ENCODE results near the gene ULBP1.
"Not testable (repeated sequence)": the region's sequence is repeated elsewhere in the genome, so short reads cannot be mapped to it uniquely, and the experiment has no call there.

The ULBP1 gene

DNA sequence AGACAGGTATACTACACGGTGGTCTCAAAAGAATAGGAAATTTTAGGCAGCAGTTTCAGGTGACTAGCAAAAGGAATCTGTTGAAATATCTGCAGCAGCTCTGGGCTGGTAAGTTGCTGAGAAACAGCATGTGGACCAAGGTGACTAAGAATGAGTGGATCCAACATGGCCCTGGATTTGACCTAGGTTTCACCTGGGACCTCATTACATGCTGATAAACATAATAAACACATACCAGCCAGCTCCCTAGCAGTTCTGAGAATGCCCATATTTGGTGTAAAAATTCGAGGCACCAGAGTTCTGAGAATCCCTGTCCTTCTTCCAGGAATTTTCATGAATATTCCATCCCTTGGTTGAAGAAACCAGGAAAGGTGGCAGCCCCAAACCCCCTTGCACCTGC is 10.4 kb upstream of the ULBP1 start:
- DNase-seq (ENCODE audit: low spot score) = not testable (repeated sequence)

DNA sequence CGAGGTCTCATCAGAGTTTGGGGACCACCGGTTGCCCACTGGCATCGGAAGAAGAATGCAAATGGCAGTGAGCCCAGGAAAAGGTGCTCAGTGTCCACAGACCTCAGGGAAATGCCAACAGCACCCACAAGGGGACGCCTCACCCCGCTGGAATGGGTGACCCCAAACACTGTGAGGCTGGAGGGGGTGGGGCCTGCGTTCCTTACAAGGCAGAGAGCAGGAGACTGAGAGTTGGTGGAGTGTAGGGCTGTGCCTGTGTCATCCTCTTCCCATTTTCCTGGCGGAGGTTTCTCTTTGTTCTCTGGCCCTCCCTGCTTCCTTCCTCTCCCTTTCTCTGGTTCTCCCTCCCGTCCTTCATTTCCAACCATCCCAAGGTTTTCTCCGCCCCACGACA is 9.8 kb upstream of the ULBP1 start:
- DNase-seq (ENCODE audit: low spot score) = not testable (repeated sequence)

DNA sequence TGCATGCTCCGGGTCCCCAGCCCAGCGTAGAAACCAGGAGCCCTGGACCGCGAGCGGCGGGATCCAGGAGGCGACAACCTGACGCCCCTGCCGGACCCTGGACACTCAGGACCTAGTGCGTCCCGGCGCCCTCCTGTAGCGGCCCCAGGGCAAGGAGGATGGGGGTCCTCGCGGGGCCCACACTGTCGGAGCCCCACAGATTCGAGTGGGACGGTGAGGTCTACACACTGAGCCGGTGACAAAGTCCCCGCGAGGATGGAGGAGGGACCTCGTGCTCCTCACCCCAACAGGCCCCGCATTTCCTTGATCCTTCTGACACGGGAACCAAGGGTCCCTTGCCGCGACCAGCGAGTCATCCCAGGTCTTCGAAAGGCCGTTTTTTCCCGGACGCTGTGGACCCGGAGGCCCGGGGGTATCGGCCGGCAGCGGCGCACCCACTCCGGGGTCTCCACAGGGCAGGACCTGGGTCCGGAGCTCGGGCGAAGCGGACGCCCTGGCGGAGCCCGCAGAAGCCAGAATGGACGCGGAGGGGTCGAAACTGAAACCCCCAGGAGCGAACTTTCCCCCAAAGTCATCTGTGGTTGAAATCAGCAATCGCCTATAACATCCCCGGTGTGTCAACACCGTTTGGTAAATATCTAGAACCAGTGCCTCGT is 9.3 kb upstream of the ULBP1 start:
- not testable (repeated sequence) for DNase-seq (ENCODE audit: low spot score)

DNA sequence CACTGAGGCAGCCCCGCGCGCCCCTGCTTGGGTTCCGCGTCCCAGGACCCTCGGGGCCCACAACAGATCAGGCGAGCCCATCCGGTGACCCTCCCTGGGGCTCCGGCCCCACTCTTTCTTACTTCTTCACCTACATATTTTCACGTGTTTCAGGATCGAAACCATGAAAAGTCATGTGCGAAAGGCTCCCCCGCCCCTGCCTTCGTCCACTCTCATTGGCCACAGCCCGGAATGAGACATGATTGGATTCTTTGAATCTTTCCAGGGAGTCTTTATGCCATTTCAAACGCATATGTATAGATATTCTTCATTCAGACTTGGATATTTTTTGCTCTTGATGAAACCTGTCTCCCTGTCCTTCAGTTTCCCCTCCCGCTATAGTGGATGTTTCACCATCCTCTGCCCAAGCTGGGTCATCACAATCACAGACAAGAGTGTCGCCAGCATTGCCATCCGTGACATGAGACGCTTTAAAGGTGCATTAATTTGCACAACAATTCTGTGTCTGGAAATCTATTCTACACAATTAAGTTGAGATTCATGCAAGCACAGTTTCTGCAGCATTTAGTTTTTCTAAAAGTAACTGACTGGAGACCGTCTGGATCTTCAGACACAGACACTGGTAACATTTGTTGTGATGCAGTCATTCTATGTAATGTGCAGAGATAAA is 8.6 kb upstream of the ULBP1 start:
- DNase-seq (ENCODE audit: low spot score) = not testable (repeated sequence)

DNA sequence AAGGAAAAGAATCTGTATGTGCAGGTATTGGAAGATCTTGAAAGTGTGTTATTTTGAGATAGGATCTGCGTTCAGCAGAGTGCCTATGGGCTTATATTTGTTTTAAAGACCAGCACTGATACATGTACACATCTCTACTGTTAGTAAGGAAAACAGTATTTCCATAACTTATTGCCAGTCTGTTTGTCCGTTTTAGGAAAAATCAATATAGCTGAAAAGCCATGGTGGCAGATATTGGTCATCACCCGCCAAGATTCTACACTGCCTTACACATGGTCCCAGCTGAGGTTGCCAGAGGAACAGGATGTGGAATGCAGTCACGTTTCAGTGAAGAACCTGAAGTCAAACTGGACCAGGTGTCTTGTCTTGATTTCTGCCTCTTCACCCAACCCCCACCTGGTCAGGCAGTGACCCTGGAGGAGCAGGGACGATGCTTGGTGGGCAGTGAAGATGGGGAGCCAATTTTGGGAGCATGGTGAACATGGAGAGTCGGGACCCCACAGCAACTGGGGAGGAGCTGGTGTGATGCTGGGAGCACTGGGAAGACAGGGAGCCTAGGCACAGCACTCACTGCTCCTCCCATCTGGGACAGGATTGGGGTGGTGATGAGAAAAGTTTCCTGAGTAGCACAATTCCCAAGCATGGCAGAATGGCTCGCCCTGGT is 8.0 kb upstream of the ULBP1 start:
- not testable (repeated sequence) for DNase-seq (ENCODE audit: low spot score)

DNA sequence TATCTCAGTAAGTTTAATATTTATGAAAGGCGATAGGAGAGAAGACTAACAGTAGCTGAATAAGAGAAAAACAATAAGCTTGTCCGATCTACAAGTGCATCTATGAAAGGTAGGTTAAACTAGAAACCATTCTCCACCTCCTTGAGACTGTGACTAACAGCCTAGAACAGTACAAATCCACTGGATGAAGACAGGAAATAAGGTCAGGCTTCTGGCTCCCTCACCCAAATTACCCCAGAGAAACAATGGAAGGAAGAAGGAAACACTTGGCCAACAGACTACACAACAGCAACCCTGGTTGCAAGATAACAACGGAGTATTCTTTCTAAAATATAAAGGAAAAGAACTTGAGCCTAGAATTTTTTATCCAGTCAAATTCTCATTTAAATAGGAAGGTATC is 5.6 kb upstream of the ULBP1 start:
- not testable (repeated sequence) for DNase-seq (ENCODE audit: low spot score)

DNA sequence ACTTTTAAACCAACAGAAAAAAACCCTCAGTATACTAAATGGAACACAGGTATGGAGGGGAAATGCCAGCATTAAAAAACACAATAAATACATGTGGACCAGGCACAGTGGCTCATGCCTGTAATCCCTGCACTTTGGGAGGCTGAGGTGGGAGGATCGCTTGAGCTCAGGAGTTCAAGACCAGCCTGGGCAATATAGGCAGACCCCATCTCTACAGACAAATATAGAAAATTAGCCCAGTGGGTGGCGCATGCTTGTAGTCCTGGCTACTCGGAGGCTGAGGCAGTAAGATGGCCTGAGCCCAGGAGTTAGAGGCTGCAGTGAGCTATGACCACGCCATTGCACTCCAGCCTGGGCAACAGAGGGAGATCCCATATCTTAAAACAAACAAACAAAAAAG is 3.9 kb upstream of the ULBP1 start:
- DNase-seq (ENCODE audit: low spot score) = not testable (repeated sequence)

DNA sequence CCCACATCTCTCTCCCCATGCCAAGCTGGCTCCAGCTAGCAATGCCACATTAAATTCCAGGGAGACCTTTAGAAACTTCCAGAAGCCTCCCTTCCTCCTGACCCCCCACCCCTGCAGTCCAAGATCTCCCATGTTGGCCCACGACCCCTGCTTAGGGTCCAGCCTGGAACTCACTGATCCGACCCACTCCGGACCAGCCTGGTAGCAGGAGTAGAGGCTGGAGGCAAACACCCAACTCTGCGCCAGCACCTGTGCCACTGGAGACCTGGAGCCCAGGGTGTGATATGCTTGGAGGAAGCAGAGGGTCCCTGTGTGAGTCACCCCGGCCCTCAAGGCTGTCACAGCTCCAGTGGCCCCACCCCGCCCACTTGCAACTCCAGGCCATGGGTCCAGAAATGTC is 3.3 kb upstream of the ULBP1 start:
- DNase-seq (ENCODE audit: low spot score) = no peak

DNA sequence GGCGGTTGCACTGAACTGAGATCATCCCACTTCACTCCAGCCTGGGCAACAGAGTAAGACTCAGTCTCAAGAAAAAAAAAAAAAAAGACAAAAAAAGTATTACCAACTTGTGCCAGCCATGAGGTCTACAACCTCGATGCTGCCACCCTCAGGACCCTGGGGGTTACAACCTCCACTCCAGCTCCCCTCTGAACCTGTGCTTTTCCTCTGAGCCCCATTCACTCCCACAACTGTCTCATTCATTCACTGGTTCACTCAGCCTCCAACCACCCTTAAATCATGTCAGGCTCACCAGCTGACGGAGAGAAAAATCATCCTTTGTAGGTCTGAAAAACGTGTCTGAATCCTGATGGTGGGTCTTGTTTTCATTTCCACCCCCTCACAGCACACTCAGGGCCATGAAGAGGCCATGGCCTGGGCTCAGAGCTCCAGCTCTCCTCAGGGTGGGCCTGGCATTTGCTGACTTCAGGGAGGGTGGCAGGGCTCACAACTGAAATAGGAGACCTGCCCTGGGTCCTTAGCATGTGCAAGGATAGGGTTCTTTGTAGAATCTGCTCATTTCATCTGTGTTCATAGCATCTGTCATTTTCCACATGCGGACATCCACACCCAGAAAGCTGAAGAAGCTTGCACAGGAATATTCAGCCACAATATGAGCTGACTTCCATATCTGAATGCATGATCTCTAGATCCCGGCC is 1.9 kb upstream of the ULBP1 start:
- peak; percentile 30 for DNase-seq (ENCODE audit: low spot score)

DNA sequence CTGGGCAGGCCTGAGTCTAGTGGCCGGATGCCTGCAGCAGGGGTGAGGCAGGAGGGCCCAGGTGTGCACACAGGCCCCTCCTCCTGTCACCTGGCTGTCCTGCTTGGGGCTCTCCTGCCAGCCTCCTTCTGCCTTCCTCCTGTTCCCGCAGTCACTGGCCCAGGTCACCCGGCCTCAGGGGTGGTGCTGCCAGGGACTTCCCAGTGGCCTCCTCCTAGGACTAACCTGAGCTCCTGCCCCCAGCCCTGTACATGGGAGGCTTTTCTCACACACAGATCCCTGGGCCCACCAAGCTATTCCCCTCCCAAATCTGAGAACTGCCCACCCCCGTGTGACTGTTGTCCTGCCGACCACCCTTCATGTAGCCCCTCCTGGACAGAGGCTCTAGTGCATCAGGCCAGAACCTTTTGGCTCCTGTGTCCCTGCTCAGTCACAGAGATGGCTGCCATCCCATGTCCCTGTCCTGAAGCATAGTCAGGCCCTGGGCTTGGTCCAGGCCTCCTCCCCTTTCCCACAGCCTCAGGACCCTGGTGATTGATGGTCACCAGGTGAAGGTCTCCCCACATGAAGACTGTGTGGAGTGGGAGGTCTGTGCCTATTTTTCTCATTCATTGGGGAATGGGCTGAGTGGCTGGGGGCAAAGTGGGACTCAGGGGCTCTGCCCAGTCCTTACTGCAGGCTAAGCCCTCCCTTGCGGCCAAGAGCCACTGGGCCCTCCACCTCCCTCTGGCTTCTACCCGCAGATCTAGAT is 1.1 kb upstream of the ULBP1 start:
- no peak for DNase-seq (ENCODE audit: low spot score)

DNA sequence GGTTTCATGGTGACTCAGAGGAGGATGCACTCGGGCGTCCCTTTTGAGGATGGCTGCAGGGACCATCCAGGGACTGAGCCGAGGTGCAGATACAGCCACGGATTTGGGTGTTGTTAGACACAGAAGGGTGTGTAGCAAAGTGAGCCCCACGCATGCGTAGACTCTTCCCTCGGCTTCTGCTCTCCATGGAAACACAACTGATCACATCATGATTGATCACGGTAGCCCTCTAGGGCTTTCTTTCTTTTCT is 606 bp upstream of the ULBP1 start:
- DNase-seq (ENCODE audit: low spot score) = peak; percentile 83

DNA sequence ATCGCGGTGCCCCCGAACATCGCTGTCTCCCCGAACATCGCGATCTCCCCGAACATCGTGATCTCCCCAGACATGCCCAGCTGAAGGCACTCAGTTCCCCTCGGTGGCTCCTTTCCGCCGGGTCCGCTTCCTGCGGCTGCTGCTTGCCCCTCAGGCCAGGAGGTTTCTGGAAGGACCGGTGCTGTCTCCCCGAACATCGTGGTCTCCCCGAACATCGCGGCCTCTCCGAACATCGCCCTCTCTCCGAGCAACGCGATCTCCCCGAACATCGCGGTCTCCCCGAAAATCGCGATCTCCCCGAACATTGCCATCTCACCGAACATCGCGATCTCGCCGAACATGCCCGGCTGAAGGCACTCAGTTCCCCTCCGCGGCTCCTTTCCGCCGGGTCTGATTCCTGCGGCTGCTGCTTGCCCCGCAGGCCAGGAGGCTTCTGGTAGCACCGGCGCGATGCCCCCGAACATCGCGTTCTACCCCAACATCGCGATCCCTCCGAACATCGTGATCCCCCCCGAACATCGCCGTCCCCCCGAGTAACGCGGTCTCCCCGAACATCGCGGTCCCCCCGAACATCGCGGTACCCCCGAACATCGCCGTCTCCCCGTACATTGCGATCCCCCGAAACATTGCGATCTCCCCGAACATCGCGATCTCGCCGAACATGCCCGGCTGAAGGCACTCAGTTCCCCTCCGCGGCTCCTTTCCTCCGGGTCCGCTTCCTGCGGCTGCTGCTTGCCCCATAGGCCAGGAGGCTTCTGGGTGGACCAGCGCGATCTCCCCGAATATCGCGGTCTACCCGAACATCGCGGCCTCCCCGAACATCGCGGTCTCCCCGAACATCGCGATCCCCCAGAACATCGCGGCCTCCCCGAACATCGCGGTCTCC is 808 bp downstream of the ULBP1 start:
- no peak for DNase-seq (ENCODE audit: low spot score)

DNA sequence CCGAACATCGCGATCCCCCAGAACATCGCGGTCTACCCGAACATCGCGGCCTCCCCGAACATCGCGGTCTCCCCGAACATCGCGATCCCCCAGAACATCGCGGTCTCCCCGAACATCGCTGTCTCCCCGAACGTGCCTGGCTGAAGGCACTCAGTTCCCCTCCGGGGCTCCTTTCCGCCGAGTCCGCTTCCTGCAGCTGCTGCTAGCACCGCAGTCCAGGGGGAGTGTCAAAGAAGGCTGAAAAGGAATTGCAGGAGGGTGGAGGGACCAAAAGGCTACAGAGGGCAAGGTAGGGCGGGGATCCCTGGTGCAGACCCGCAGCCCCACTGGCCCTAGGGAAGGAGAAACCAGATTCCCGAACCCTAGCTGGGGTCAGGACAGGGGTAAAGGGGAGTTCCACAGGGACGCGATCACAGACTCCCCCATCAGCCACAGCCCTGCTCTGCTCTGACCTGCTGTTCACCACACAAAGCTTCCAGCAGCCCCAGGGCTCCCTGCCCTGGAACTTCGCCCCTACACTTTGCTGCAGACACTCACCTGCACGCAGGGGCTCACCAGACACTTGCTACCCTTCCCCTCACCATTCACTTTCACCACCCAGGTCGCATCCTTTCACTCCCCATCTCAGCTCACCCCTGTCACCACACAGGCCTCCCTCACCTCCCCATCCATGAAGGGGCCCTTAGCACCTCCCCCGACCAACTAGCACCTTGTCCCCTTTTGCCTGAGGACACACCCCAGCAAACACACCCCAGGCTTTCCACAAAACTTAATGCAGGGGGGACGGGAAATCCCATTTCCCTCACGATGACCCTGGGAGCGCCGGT is 1.7 kb downstream of the ULBP1 start:
- no peak for DNase-seq (ENCODE audit: low spot score)

DNA sequence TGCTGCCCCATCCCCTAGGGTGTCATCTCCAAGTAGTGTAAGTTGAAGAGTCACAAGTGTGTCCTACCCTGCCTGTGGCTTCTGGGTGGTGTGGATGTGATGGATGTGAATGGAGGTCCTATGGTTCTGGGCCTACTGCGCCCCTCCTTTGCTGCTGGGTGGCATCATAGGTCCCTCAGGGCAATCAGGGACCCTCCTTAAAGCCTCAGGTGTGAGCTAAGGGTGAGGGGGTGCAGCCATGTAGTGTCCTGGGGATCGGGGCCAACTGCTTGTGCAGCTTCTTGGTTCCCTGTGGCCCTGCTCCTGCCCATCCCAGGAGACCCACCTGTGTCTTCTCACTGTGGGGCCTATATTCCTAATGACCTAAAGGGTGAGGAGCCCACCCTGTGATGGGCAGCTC is 2.6 kb downstream of the ULBP1 start:
- DNase-seq (ENCODE audit: low spot score) = not testable (repeated sequence)

DNA sequence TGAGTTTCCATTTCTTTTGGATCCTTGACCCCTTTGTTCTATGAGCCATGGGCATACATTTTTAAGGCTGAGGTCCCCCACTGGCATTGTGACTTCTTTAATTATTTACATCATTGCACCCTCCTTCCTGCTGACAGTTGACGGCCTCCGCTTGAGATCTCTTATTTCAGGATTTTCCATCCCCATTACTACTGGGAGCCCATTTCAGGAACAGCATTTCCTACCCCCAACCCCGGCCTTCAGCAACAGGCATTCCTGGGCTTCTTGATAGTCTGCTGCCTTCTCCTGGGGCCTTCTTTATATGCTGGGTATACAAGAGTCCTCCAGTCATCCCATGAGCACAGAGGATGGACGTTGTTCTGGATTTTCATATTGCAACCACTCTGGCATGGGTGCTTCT is 3.8 kb downstream of the ULBP1 start:
- DNase-seq (ENCODE audit: low spot score) = no peak

DNA sequence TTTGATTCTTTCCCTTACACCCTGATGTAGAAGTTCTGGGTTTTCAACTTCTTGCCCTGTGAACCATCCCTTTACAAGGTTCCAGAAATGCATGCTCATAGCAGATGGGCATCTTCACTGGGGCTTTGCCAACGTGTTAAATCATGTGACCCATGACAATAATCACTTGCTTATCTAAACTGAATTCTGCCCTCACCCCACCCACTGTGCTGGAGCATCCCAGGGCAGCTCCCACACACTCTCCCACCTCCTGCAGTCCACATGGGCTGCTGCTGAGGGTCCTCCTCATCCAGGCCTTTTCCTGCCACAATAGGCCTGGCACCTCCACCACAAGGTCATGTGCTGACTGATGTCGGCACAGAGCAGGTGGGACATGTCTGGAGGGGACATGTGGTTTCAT is 4.3 kb downstream of the ULBP1 start:
- DNase-seq (ENCODE audit: low spot score) = not testable (repeated sequence)

DNA sequence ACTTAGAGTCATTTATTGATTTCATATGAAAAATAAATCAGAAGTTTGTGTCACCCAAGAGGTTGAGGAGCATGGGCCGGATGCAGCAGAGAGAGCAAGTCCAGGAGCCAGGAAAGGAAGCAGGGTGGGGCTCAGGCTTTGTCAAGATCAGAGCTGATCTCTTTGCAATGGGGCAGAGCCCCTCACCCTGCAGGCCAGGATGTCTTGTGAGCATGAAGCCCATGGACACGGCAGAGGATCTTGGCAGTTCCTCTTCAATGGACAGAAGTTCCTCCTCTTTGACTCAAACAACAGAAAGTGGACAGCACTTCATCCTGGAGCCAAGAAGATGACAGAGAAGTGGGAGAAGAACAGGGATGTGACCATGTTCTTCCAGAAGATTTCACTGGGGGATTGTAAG is 5.2 kb downstream of the ULBP1 start:
- DNase-seq (ENCODE audit: low spot score) = not testable (repeated sequence)

DNA sequence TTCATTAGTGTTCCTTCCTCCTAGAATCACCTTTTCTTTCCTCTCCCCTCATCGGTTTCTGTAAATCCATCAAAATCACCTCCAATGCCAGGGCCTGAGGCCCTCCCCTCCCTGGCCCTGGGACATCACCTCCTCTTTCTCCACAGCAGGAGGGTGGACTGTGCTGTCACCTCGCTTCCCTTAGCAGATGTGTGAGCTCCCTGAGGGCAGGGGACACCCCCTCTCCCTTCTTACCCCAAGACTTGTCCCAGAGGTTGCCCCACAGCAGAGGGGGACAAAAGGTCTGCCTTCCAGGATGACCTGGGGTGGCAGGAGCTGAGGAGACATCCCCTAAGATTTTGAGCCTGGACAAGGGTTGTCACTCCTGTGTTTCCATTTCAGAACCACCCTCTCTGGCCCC is 5.9 kb downstream of the ULBP1 start:
- DNase-seq (ENCODE audit: low spot score) = no peak

DNA sequence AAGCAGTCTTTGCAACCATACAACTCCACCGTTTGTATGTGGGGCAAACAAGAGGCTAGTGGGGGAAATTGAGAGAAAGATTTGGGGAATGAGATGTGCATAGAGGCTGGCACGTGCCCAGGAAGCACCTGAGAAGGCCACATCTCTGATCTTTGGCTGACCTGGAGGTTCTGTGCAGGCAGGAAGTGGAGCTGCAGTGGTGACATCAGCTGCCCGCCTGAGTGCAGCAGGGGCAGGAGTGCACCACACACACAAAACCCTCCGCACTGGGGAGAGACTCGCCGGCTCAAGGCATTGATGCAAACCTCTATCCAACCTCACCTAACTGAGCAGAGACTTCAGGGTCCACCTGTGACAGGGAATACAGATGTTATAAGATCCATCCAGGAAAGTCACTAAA is 10.7 kb downstream of the ULBP1 start:
- not testable (repeated sequence) for DNase-seq (ENCODE audit: low spot score)

DNA sequence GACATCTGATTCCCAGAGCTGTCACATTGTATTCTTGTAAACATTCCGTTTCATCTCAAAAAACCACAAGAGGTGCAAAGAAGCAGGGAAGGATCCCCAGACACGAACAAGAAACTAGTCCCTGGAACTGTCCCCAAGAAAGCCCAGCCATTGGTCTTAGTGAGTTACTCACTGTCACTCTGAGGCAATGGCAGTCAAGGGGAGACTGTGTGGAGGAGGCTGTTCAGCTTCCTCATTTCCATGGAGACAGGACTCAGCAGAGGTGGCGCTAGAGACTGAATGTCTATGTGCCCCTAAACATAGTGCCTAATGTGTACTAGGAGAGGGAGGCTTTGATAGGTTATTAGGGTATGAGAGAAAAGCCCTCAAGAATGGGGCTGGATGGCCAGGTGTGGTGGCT is 11.1 kb downstream of the ULBP1 start:
- DNase-seq (ENCODE audit: low spot score) = no peak

DNA sequence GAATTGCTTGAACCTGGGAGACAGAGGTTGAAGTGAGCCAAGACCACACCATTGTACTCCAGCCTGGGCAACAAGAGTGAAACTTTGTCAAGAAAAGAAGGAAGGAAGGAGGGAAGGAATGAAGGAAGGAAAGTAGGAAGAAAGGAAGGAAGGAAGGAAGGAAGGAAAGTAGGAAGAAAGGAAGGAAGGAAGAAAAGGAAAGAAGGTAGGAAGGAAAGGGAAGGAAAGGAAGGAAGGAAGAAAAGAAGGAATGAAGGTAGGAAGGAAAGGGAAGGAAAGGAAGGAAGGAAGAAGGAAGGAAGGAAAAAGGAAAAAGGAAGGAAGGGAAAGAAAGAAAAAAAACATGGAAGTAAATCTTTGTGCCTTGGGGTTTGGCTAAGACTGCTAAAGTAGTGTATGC is 11.7 kb downstream of the ULBP1 start:
- DNase-seq (ENCODE audit: low spot score) = no peak

Measured in hematopoietic multipotent progenitor cell treated with erythropoietin and hydrocortisone succinate and interleukin-3 and kit ligand, for 17 days (in vitro differentiated cells).